Breast epithelium (tissue), 3 donors: ENCODE results near the gene FPGT.

Experiments used
- CTCF ChIP-seq, 3 donors: fragments of 450-650 bp; IDR thresholded peaks; one replicate each; pipeline ENCODE4 v1.5.1; 2016 to 2017; ENCODE audit warnings: antibody characterized with exemption in 3 of 3, mild to moderate bottlenecking in 3 of 3, moderate library complexity in 3 of 3
- POLR2A ChIP-seq: fragments of 450-650 bp; IDR thresholded peaks from one replicate; pipeline ENCODE4 v1.6.1; 2016; ENCODE audit warnings: antibody characterized with exemption, mild to moderate bottlenecking, moderate library complexity
- POLR2AphosphoS5 ChIP-seq, 3 donors: sonication (generic); formaldehyde crosslinking; IDR thresholded peaks; one replicate each; pipeline ENCODE4 v1.6.1; 2017; ENCODE audit warnings: antibody characterized with exemption in 3 of 3

- no peak for TF ChIP-seq CTCF (IDR thresholded peaks at IDR 0.05)
- TF ChIP-seq POLR2AphosphoS5 (IDR thresholded peaks at IDR 0.05): no peak
- no peak for TF ChIP-seq POLR2A
Observed at GRCh38 chr1:74236440-74236839, 38.4 kb downstream of the FPGT start.
